ENCODE results near the gene SLC34A1.

DNA sequence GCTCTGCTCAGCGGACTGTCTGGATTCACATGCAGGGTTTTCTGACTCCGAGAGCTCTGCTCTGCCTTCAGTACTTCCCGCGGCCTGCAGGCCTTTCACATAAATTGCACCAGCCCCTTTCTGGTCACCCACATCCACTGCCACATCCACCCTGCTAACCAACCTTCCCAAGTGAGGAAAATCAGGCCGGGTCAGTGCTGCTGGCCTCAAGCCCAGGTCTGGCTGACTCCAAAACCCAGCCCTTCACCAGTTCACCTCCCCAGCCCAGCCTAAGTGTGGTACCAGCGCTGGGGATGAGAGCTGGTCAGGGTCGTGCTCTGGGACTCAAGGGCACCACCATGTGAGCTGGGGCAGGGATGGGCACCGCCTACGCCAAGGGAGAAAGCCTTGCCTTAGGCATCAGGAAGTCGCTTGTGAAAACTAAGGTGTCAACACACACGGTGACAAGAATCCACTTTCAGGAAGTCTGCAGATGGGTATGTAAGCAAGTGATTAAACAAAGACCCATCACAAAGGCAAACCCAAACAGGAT, 45.1 kb upstream of the SLC34A1 start:
- TF ChIP-seq, protein P1, sequence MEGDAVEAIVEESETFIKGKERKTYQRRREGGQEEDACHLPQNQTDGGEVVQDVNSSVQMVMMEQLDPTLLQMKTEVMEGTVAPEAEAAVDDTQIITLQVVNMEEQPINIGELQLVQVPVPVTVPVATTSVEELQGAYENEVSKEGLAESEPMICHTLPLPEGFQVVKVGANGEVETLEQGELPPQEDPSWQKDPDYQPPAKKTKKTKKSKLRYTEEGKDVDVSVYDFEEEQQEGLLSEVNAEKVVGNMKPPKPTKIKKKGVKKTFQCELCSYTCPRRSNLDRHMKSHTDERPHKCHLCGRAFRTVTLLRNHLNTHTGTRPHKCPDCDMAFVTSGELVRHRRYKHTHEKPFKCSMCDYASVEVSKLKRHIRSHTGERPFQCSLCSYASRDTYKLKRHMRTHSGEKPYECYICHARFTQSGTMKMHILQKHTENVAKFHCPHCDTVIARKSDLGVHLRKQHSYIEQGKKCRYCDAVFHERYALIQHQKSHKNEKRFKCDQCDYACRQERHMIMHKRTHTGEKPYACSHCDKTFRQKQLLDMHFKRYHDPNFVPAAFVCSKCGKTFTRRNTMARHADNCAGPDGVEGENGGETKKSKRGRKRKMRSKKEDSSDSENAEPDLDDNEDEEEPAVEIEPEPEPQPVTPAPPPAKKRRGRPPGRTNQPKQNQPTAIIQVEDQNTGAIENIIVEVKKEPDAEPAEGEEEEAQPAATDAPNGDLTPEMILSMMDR (IDR thresholded peaks at IDR 0.05; ENCODE audit: insufficient read depth, low read depth, low read length): no peak
- TF ChIP-seq EZH2 (IDR thresholded peaks at IDR 0.05; ENCODE audit: insufficient read depth, low read length): no peak

All from astrocyte (in vitro differentiated cells and primary cell).